RWPE1 (cell line): Measurements from ENCODE around the gene KAZALD1.

Experiments used
- CTCF ChIA-PET: fragments of 350-600 bp; sonication (Branson Sonifier 250); formaldehyde crosslinking; extraction: SDS; loops from one replicate; lab custom pipeline; 2021; lab: Yijun Ruan, JAX
- POLR2A ChIA-PET: fragments of 400-600 bp; formaldehyde crosslinking; extraction: SDS; loops from one replicate; lab custom pipeline; 2020; ENCODE audit warnings: antibody characterized with exemption; ENCODE audit not compliant: low non-redundant PET; lab: Yijun Ruan, JAX
- DNase-seq: peaks from one replicate; pipeline ENCODE4 v3.0.0; 2012; ENCODE audit warnings: low spot score
- H3K27ac ChIP-seq: fragments of 450-650 bp; 2 replicates; pipeline ENCODE4 v1.5.1; 2017
- TF ChIP-seq, protein P1 (sequence below): fragments of 450-650 bp; conservative IDR thresholded peaks from 2 replicates; pipeline ENCODE4 v1.5.1; 2017; ENCODE audit warnings: low read depth, mild to moderate bottlenecking

Gene KAZALD1

DNA sequence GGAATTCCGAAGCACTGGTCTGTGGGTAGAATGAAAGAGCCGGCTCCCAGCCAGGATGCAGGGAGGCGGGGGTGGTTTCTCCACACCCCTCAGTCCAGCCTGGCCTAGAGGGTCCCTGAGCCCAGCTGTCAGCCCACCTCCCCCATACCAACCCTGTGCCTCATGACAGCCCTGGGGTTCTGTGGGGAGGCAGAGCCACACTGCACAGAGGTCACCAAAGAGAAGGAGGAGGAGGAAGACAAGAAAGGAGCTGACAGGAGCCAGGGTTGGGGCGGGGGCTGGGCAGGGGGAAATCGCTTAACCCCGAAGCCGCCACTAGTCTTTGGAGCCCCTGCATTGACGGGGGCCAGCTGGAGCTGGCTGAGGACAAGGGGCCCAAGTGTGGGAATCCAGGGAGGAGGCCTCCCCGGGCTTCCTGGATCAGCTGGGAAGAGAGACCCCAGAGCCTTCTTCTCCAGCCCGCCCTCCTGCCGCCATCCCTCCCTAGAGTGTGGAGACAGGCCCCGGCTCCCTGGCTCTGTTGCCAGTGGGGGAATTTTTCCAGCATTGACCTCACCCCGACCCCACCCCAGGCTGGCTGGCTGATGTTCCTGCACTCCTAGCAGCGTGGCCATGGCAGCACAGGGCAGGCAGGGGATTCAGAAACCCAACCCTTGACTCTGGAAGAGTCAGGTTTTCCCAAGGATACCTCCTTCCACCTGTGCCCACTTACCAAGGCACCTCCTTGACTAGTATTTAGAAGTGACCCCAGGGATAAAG, 32.5 kb downstream of the KAZALD1 start:
- ChIA-PET CTCF (interaction anchor here (0.6 to 13.2 kb wide), 7 partner anchors 8 to 109 kb away, joined by 3 to 272 read pairs (median 5); no protein-coding TSS in a partner anchor), POLR2A (no interaction called here)
- DNase-seq, result no peak
- H3K27ac ChIP-seq, result no peak overlapping the region
- TF ChIP-seq, protein P1, sequence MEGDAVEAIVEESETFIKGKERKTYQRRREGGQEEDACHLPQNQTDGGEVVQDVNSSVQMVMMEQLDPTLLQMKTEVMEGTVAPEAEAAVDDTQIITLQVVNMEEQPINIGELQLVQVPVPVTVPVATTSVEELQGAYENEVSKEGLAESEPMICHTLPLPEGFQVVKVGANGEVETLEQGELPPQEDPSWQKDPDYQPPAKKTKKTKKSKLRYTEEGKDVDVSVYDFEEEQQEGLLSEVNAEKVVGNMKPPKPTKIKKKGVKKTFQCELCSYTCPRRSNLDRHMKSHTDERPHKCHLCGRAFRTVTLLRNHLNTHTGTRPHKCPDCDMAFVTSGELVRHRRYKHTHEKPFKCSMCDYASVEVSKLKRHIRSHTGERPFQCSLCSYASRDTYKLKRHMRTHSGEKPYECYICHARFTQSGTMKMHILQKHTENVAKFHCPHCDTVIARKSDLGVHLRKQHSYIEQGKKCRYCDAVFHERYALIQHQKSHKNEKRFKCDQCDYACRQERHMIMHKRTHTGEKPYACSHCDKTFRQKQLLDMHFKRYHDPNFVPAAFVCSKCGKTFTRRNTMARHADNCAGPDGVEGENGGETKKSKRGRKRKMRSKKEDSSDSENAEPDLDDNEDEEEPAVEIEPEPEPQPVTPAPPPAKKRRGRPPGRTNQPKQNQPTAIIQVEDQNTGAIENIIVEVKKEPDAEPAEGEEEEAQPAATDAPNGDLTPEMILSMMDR, result no peak

DNA sequence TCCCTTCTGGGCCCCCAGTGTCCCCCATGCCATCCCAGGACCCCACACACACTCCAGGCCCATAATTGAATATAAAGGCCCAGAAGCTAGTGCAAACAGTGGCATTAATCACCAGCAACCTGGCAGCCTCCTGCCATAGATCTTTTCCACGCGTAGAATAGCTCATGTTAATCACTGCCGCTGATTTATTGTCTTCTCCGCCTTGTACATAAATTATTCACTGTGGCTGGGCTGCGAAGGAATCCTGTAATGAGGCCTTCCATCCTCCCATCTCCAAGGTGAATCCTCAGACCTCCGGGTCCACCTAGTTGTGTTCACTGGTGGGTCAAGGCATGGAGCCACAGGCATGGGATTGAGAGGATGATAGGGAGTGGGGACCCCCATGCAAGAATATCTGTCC, 33.2 kb downstream of the KAZALD1 start:
- no peak overlapping the region for H3K27ac ChIP-seq
- no peak for DNase-seq
- ChIA-PET POLR2A (interaction anchor here (1.0 kb wide), 1 partner anchor 47 kb away, joined by 6 read pairs; no protein-coding TSS in a partner anchor), CTCF (interaction anchor here (0.5 to 13.2 kb wide), 21 partner anchors 8 to 1176 kb away, joined by 3 to 272 read pairs (median 5); partner anchors contain the start of genes KAZALD1, PDZD7, SFXN3 and TLX1)
- TF ChIP-seq, protein P1, result no peak

DNA sequence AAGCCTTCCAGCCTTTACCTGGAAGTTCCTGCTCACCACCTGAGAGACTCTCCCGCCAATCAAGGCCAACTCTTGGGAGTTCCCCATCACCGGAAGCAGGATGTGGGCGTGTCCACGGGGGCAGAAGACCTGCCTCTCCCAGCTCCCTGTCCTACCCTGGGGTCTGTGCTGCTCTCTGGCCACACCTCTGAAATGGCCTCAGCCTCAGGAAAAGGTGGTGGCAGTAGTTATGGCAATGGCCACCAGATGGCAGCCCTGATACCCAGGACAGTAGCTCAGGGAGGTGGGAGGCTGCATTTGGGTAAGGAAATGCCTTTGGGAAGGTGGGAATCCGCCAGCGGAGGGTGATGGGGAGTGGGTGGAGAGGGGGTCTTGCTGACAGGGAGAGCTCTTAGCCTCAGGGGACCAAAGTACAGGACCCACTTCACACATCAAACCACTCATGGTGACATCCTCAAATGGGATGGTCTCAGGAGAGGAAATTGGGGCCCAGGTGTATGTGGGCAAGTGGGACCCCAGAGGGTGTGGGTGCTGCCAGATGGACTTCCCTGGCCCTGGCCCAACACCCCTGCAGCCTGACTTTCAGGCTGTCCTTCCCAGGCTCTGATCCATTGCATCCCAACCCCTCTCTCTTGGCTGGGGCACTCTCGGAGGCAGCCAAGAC, 33.9 kb downstream of the KAZALD1 start:
- H3K27ac ChIP-seq, result no peak overlapping the region
- DNase-seq, result peak; percentile 91
- ChIA-PET POLR2A (interaction anchor here (1.0 kb wide), 1 partner anchor 46 kb away, joined by 6 read pairs; no protein-coding TSS in a partner anchor), CTCF (interaction anchor here (0.5 to 13.2 kb wide), 29 partner anchors 9 to 1175 kb away, joined by 3 to 272 read pairs (median 4); partner anchors contain the start of genes KAZALD1, PDZD7, SFXN3 and TLX1)
- TF ChIP-seq, protein P1, result peak; percentile 79

DNA sequence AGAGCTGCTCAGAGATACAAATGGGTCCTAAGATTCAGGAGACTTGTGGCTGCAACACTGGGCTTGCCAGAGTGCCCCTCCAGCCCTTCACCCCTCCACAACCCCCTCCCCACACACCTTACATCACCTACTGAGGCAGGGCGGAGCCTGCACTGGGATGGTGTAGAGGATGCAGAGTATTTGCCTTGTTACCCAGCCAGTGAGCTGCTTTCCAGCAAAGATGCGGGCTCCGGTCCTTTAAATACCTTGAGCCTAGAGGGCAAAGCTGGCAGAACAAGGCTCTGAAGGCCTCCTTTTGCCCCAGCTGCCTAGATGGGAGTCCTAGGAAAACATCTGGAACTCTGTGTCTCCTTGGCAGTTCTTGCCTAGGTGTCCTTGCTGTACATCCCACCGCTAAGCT, 34.6 kb downstream of the KAZALD1 start:
- TF ChIP-seq, protein P1, result no peak
- ChIA-PET CTCF (interaction anchor here (0.6 to 13.2 kb wide), 14 partner anchors 12 to 81 kb away, joined by 3 to 272 read pairs (median 6); partner anchors contain the start of genes PDZD7, SFXN3 and TLX1), POLR2A (interaction anchor here (0.7 kb wide), 1 partner anchor 45 kb away, joined by 3 read pairs; no protein-coding TSS in a partner anchor)
- H3K27ac ChIP-seq, result no peak overlapping the region
- DNase-seq, result no peak

DNA sequence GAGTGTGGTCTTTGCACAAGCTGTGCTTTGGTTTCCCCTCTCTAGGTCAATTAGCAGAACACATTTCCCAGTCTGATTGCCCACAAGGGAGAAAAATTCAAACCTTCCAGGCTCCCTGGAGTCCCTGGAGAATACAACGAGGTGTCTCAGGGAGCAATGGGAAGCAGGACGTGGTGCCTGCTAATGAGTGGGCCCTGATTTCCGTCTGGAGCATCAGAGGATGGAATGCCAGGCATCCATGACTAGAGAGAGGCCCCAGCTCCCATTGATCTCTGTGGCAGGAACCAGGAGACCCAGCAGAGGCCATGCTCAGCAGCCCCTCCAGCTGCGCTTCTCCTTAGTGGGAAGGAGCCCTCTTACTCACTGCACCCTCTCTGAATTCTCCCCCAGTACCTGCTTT, 36.1 kb downstream of the KAZALD1 start:
- CTCF ChIA-PET, result interaction anchor here (0.6 to 13.2 kb wide), 4 partner anchors 10 to 64 kb away, joined by 3 to 272 read pairs (median 5); no protein-coding TSS in a partner anchor
- POLR2A ChIA-PET, result interaction anchor here (0.6 to 1.1 kb wide), 2 partner anchors 26 to 37 kb away, joined by 3 to 4 read pairs; no protein-coding TSS in a partner anchor
- no peak overlapping the region for H3K27ac ChIP-seq
- TF ChIP-seq, protein P1, result no peak
- DNase-seq, result no peak

DNA sequence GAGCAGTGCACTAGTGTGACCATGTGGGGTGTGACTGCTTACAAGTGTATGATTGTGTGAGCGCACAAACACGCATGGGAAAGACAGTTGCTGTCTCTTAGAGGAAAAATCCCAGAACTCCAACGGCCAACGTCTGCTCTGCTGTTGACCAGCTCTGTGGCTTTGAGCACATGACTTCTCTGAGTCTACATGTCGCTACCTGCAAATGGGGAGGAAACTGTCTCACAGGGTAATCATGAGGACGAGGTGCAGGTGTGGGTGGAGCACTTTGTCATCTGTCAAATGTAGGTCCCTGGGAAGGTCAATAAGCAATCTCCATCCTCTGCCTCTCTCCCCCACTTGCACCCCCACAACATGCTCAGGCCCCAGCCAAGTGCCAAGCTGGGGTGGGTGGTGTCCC, 38.1 kb downstream of the KAZALD1 start:
- POLR2A ChIA-PET, result interaction anchor here (0.6 kb wide), 1 partner anchor 13 kb away, joined by 3 read pairs; no protein-coding TSS in a partner anchor
- TF ChIP-seq, protein P1, result no peak
- H3K27ac ChIP-seq, result no peak overlapping the region
- CTCF ChIA-PET, result interaction anchor here (13.2 kb wide), 1 partner anchor 40 kb away, joined by 272 read pairs; no protein-coding TSS in a partner anchor
- DNase-seq, result peak; percentile 35
